H1 (cell line): ENCODE data around the gene NLRP7. TPM values are rescaled to one million over a fixed set of nuclear protein-coding genes. Genes with fewer than 3 reads are reported as not detected.

Experiments used
- CTCF ChIA-PET: fragments of 300-600 bp; sonication (Branson Sonifier 250); formaldehyde crosslinking; loops from one replicate; lab custom pipeline; 2021; ENCODE audit not compliant: partially characterized antibody; lab: Charles Lee
- POLR2A ChIA-PET: fragments of 300-600 bp; sonication (Branson Sonifier 250); formaldehyde crosslinking; loops from one replicate; lab custom pipeline; 2021; ENCODE audit warnings: inconsistent platforms; ENCODE audit not compliant: partially characterized antibody; lab: Charles Lee
- DNase-seq, 2 experiments: peaks; one replicate each; pipeline versions ENCODE4 v3.0.0 to v3.0.0-alpha.2; 2010 to 2022; ENCODE audit warnings: low spot score in 2 of 2, low read depth in 1 of 2, mixed read lengths in 1 of 2
- FAIRE-seq: peaks from 2 replicates; lab custom pipeline; 2011; peaks lifted over from hg19 to GRCh38; lab: Jason Lieb, UNC
- H2AFZ ChIP-seq: 2 replicates; pipeline ENCODE4 v1.8.1; 2012; ENCODE audit warnings: low read length, inconsistent platforms
- H2AK5ac ChIP-seq: 2 replicates; pipeline ENCODE4 v1.6.1; 2013; ENCODE audit warnings: low read depth, low read length
- H2BK120ac ChIP-seq: replicated peaks from 2 replicates; pipeline ENCODE3; 2013; ENCODE audit warnings: low read depth, low read length, inconsistent platforms
- H2BK12ac ChIP-seq: 2 replicates; pipeline ENCODE4 v1.6.1; 2013; ENCODE audit warnings: low read depth, low read length
- H2BK15ac ChIP-seq: 2 replicates; pipeline ENCODE4 v1.6.1; 2013; ENCODE audit warnings: low read length
- H2BK20ac ChIP-seq: 2 replicates; pipeline ENCODE4 v1.6.1; 2013; ENCODE audit warnings: low read length
- H2BK5ac ChIP-seq: 2 replicates; pipeline ENCODE4 v1.6.1; 2013; ENCODE audit warnings: low read depth, low read length
- H3K14ac ChIP-seq: 2 replicates; pipeline ENCODE4 v1.6.1; 2013; ENCODE audit warnings: inconsistent platforms; ENCODE audit not compliant: insufficient read length
- H3K18ac ChIP-seq: 2 replicates; pipeline ENCODE4 v1.6.1; 2013; ENCODE audit warnings: low read length; ENCODE audit errors: extremely low read depth
- H3K23ac ChIP-seq: 2 replicates; pipeline ENCODE4 v1.6.1; 2013; ENCODE audit warnings: inconsistent platforms; ENCODE audit not compliant: insufficient read length
- H3K23me2 ChIP-seq: 2 replicates; pipeline ENCODE4 v1.6.1; 2013; ENCODE audit warnings: low read depth, low read length
- H3K27ac ChIP-seq: 2 replicates; pipeline ENCODE4 v1.6.1; 2011; ENCODE audit warnings: low read depth, low read length, inconsistent platforms
- H3K27me3 ChIP-seq, 4 experiments: replicated peaks in 1 of 4; 1 replicate in 1 of 4; 2 replicates in 3 of 4; pipeline versions ENCODE4 v1.6.1 to v1.8.1; 2011 to 2013; ENCODE audit warnings: low read length in 3 of 4, mild to moderate bottlenecking in 3 of 4, inconsistent platforms in 2 of 4, mixed read lengths in 2 of 4, moderate library complexity in 1 of 4; ENCODE audit not compliant: control insufficient read depth in 3 of 4, insufficient read depth in 3 of 4; ENCODE audit errors: extremely low read depth in 1 of 4
- H3K36me3 ChIP-seq, 4 experiments: 2 replicates each; pipeline versions ENCODE4 v1.6.1 to v1.8.1; 2011 to 2013; ENCODE audit warnings: mild to moderate bottlenecking in 4 of 4, low read length in 3 of 4, moderate library complexity in 2 of 4, control low read depth in 1 of 4, inconsistent platforms in 1 of 4; ENCODE audit not compliant: insufficient read depth in 4 of 4, control insufficient read depth in 2 of 4
- H3K4ac ChIP-seq: replicated peaks from 2 replicates; pipeline ENCODE3; 2013; ENCODE audit warnings: low read length, low read depth, mixed read lengths, inconsistent platforms; ENCODE audit not compliant: insufficient read length
- H3K4me1 ChIP-seq, 4 experiments: replicated peaks in 1 of 4; 1 replicate in 1 of 4; 2 replicates in 3 of 4; pipeline versions ENCODE4 v1.6.1 to v1.8.1; 2011 to 2013; ENCODE audit warnings: low read length in 3 of 4, inconsistent platforms in 2 of 4, mixed read lengths in 1 of 4; ENCODE audit not compliant: insufficient read depth in 4 of 4, control insufficient read depth in 3 of 4
- H3K4me2 ChIP-seq, 2 experiments: 2 replicates each; pipeline versions ENCODE4 v1.6.1 to v1.8.1; 2011 to 2013; ENCODE audit warnings: low read depth in 2 of 2, low read length in 2 of 2, control low read depth in 1 of 2, inconsistent platforms in 1 of 2, mild to moderate bottlenecking in 1 of 2; ENCODE audit not compliant: insufficient read depth in 1 of 2
- H3K4me3 ChIP-seq, 4 experiments: fragments of 200-600, 300-600 bp in 1 of 4; sonication (generic), shearing (Covaris generic), sonication (Bioruptor Twin) in 1 of 4; 2 replicates each; pipeline versions ENCODE4 v1.5.1 to v1.8.1; 2011 to 2016; ENCODE audit warnings: low read length in 4 of 4, low read depth in 3 of 4, control low read depth in 2 of 4, inconsistent platforms in 2 of 4, mild to moderate bottlenecking in 2 of 4, mixed read lengths in 1 of 4, moderate library complexity in 1 of 4; ENCODE audit not compliant: insufficient read depth in 2 of 4; ENCODE audit errors: extremely low read depth in 1 of 4
- H3K56ac ChIP-seq: replicated peaks from 2 replicates; pipeline ENCODE3; 2013; ENCODE audit warnings: low read depth, mild to moderate bottlenecking, mixed read lengths, low read length, inconsistent platforms; ENCODE audit not compliant: insufficient read length
- H3K79me1 ChIP-seq: 2 replicates; pipeline ENCODE4 v1.6.1; 2013; ENCODE audit warnings: low read depth, low read length, control low read depth
- H3K79me2 ChIP-seq, 2 experiments: 2 replicates each; pipeline versions ENCODE4 v1.6.1 to v1.8.1; 2012 to 2013; ENCODE audit warnings: low read length in 2 of 2, mild to moderate bottlenecking in 2 of 2, inconsistent platforms in 1 of 2; ENCODE audit not compliant: insufficient read depth in 2 of 2, control insufficient read depth in 1 of 2
- H3K9ac ChIP-seq, 4 experiments: replicated peaks in 1 of 4; 1 replicate in 1 of 4; 2 replicates in 3 of 4; pipeline versions ENCODE4 v1.6.1 to v1.8.1; 2011 to 2013; ENCODE audit warnings: low read depth in 3 of 4, low read length in 3 of 4, control low read depth in 2 of 4, mild to moderate bottlenecking in 2 of 4, moderate library complexity in 2 of 4, inconsistent platforms in 1 of 4; ENCODE audit errors: extremely low read depth in 1 of 4
- H3K9me3 ChIP-seq, 2 experiments: 2 replicates each; pipeline versions ENCODE4 v1.6.1 to v1.8.1; 2012 to 2013; ENCODE audit warnings: mild to moderate bottlenecking in 2 of 2, moderate library complexity in 2 of 2, control low read depth in 1 of 2, inconsistent platforms in 1 of 2, low read depth in 1 of 2, low read length in 1 of 2, mixed read lengths in 1 of 2; ENCODE audit not compliant: insufficient read depth in 2 of 2
- H4K20me1 ChIP-seq, 2 experiments: replicated peaks in 1 of 2; 2 replicates each; pipeline versions ENCODE3 to v1.8.1; 2011 to 2013; ENCODE audit warnings: inconsistent platforms in 2 of 2, low read length in 2 of 2, mild to moderate bottlenecking in 1 of 2; ENCODE audit not compliant: insufficient read depth in 2 of 2, control insufficient read depth in 1 of 2
- H4K5ac ChIP-seq: 2 replicates; pipeline ENCODE4 v1.6.1; 2013; ENCODE audit warnings: low read length, low read depth, mixed read lengths, inconsistent platforms; ENCODE audit not compliant: insufficient read length
- H4K8ac ChIP-seq: 2 replicates; pipeline ENCODE4 v1.8.0; 2013; ENCODE audit warnings: mild to moderate bottlenecking, moderate library complexity, low read length, inconsistent platforms; ENCODE audit not compliant: insufficient read depth; ENCODE audit errors: extremely low read depth
- H4K91ac ChIP-seq: replicated peaks from 2 replicates; pipeline ENCODE3; 2013; ENCODE audit warnings: low read length, mixed read lengths, inconsistent platforms; ENCODE audit not compliant: insufficient read length
- CHD2 ChIP-seq: IDR thresholded peaks from 2 replicates; pipeline ENCODE4 v1.6.1; 2012; ENCODE audit warnings: low read length, improper control_type of control experiment
- GTF2F1 ChIP-seq: IDR thresholded peaks from 2 replicates; pipeline ENCODE4 v1.6.1; 2012; ENCODE audit warnings: low read depth, low read length, improper control_type of control experiment, borderline replicate concordance
- HDAC2 ChIP-seq, 2 experiments: fragments of 300-600 bp in 1 of 2; sonication (generic) in 1 of 2; IDR thresholded peaks; 2 replicates each; pipeline ENCODE4 v1.6.1; 2011 to 2012; ENCODE audit warnings: low read depth in 2 of 2, low read length in 2 of 2, mild to moderate bottlenecking in 2 of 2, moderate library complexity in 2 of 2, borderline replicate concordance in 1 of 2, inconsistent platforms in 1 of 2
- KDM4A ChIP-seq: IDR thresholded peaks from one replicate; pipeline ENCODE4 v1.7.1; 2012; ENCODE audit warnings: low read depth, mild to moderate bottlenecking, moderate library complexity, low read length, inconsistent platforms; ENCODE audit not compliant: severe bottlenecking
- TCF12 ChIP-seq: IDR thresholded peaks from 2 replicates; pipeline ENCODE4 v1.6.1; 2011; ENCODE audit warnings: low read depth, mild to moderate bottlenecking, low read length
- ZNF274 ChIP-seq: IDR thresholded peaks from 2 replicates; pipeline ENCODE4 v1.7.0; 2012; ENCODE audit warnings: low read length, borderline replicate concordance; ENCODE audit errors: extremely low read depth
- WGBS, 2 experiments: shearing (Covaris generic) in 1 of 2; methylation state at CpG; one replicate each; pipeline versions ENCODE4 v1.1.6 to v1.1.7; 2013 to 2015; ENCODE audit warnings: low lambda C conversion rate in 2 of 2, mixed read lengths in 2 of 2, inconsistent platforms in 1 of 2, low coverage in 1 of 2, missing lambda C conversion rate in 1 of 2; ENCODE audit not compliant: insufficient replicate concordance in 2 of 2, insufficient coverage in 1 of 2, insufficient read length in 1 of 2; ENCODE audit errors: extremely low coverage in 1 of 2, missing lambda C conversion rate in 1 of 2; 5-methylcytosine and 5-hydroxymethylcytosine counted together
- polyA plus RNA-seq, 7 experiments: library from polyadenylated mRNA; depleted of rRNA in 3 of 7; stranded (reverse) in 5 of 7; unstranded in 2 of 7; fragments of >200 nt in 5 of 7; fragments of 200-250 nt in 2 of 7; gene quantifications; 1 replicate in 5 of 7; 2 replicates in 1 of 7; 4 replicates in 1 of 7; pipeline versions ENCODE4 v1.2.1 to v1.2.3, GENCODE V29; 2011 to 2013; ENCODE audit warnings: missing spikeins in 2 of 7, mixed read lengths in 2 of 7
- total RNA-seq: library from RNA; stranded (reverse); fragmentation: NEBNext Ultra II Directional; extraction: Animal tissue kit (Norgen Biotek cat#: 25700); gene quantifications from 2 replicates; pipeline ENCODE4 v1.2.1, GENCODE V29; 2021
- TF ChIP-seq, protein P1 (sequence below): IDR thresholded peaks from 2 replicates; pipeline ENCODE4 v1.6.1; 2012; ENCODE audit warnings: inconsistent platforms

Gene NLRP7
- total and polyA plus RNA-seq, 2 of the 8 experiments (the other 6 are each of a cell fraction or from before 2014, with no cell fraction given), result 0.91 to 1.2 TPM

DNA sequence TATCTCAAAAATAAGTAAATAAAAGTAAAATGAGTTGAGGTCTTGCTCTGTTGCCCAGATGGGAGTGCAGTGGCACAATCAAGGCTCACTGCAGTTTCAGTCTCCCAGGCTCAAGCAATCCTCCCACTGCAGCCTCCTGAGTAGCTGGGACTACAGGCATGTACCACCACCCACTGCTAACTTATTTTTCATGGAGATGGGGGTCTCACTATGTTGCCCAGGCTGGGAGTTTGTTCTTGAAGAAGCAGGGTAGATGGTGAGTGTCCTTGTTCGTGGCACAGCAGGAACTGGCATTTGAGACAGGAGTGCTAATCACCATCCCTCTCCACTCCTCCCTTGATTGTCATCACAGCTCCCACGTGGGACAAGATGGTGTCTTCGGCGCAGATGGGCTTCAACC lies 22.3 kb upstream of the NLRP7 start:
- Histone ChIP-seq H3K4me1 (no peaks in the 10 kb centered on the region), H3K23ac (no peak overlapping the region), H3K23me2 (no peaks in the 10 kb centered on the region), H3K9me3 (no peaks in the 10 kb centered on the region), H3K27me3 (no peaks in the 10 kb centered on the region), H3K4me3 (no peak overlapping the region), H2BK20ac (no peak overlapping the region), H3K79me1 (no peaks in the 10 kb centered on the region), H3K79me2 (no peaks in the 10 kb centered on the region), H3K4ac (no peak overlapping the region), H3K4me2 (no peak overlapping the region), H3K27ac (no peak overlapping the region), H3K56ac (no peak overlapping the region), H3K14ac (no peak overlapping the region), H3K18ac (no peak overlapping the region), H2BK120ac (no peak overlapping the region), H4K91ac (peak overlapping the region; percentile 74), H2AK5ac (no peak overlapping the region), H2AFZ (no peak overlapping the region), H2BK5ac (no peak overlapping the region), H3K36me3 (no peaks in the 10 kb centered on the region), H2BK15ac (no peak overlapping the region), H4K8ac (no peak overlapping the region), H4K5ac (no peak overlapping the region), H3K9ac (no peak overlapping the region), H4K20me1 (no peaks in the 10 kb centered on the region), H2BK12ac (no peak overlapping the region)
- 100% methylated on average over 4 of the region's 4 CpGs; no CpG with 5 or more reads in 1 of the 2 experiments for WGBS, 2 experiments
- CTCF ChIA-PET, result no interaction called here
- no peak for FAIRE-seq
- TF ChIP-seq KDM4A (no peak), GTF2F1 (no peak), ZNF274 (no peak), HDAC2 (IDR thresholded peaks at IDR 0.05; ENCODE audit: borderline replicate concordance in 1 of 2, low read depth in 2 of 2, low read length in 2 of 2) (no peak), TCF12 (no peak), CHD2 (no peak)
- TF ChIP-seq, protein P1, sequence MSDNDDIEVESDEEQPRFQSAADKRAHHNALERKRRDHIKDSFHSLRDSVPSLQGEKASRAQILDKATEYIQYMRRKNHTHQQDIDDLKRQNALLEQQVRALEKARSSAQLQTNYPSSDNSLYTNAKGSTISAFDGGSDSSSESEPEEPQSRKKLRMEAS, result no peak
- DNase-seq, result no peak
- POLR2A ChIA-PET, result interaction anchor here (2.1 kb wide), 1 partner anchor 89 kb away, joined by 7 read pairs; no protein-coding TSS in a partner anchor
